HS-27A (cell line): Measurements from ENCODE around the gene ERBB4.
"Not testable (repeated sequence)": the region's sequence is repeated elsewhere in the genome, so short reads cannot be mapped to it uniquely, and the experiment has no call there.

Experiments
- DNase-seq: peaks from one replicate; pipeline ENCODE4 v3.0.0-alpha.2; 2012; ENCODE audit warnings: low read depth, missing footprints

Gene ERBB4

GRCh38 chr2:212528106-212528856, 10.3 kb downstream of the ERBB4 start:
- no peak for DNase-seq

GRCh38 chr2:212526059-212526458, 12.5 kb downstream of the ERBB4 start:
- DNase-seq: no peak

GRCh38 chr2:212523756-212524155, 14.8 kb downstream of the ERBB4 start:
- no peak for DNase-seq

- DNase-seq: no peak
Observed at GRCh38 chr2:212520340-212520739, 18.3 kb downstream of the ERBB4 start.

GRCh38 chr2:212517693-212518092, 20.9 kb downstream of the ERBB4 start:
- DNase-seq: no peak

GRCh38 chr2:212505586-212505985, 33.0 kb downstream of the ERBB4 start:
- no peak for DNase-seq

- no peak for DNase-seq
Observed at GRCh38 chr2:212495046-212495445, 43.6 kb downstream of the ERBB4 start.

GRCh38 chr2:212494418-212495020, 44.1 kb downstream of the ERBB4 start:
- DNase-seq: no peak

- DNase-seq: no peak
Observed at GRCh38 chr2:212489719-212490346, 48.8 kb downstream of the ERBB4 start.

GRCh38 chr2:212488611-212489010, 50.0 kb downstream of the ERBB4 start:
- no peak for DNase-seq

- no peak for DNase-seq
Observed at GRCh38 chr2:212484563-212485080, 54.0 kb downstream of the ERBB4 start.

GRCh38 chr2:212480447-212480846, 58.2 kb downstream of the ERBB4 start:
- DNase-seq: no peak

GRCh38 chr2:212477571-212477970, 61.0 kb downstream of the ERBB4 start:
- DNase-seq: no peak

- no peak for DNase-seq
Observed at GRCh38 chr2:212473211-212473610, 65.4 kb downstream of the ERBB4 start.

- not testable (repeated sequence) for DNase-seq
Observed at GRCh38 chr2:212467551-212467950, 71.1 kb downstream of the ERBB4 start.

GRCh38 chr2:212465456-212465855, 73.1 kb downstream of the ERBB4 start:
- DNase-seq: no peak

GRCh38 chr2:212461708-212462107, 76.9 kb downstream of the ERBB4 start:
- not testable (repeated sequence) for DNase-seq

- DNase-seq: no peak
Observed at GRCh38 chr2:212454149-212454548, 84.5 kb downstream of the ERBB4 start.

GRCh38 chr2:212451786-212452231, 86.8 kb downstream of the ERBB4 start:
- peak; percentile 20 for DNase-seq

- DNase-seq: no peak
Observed at GRCh38 chr2:212448698-212449097, 89.9 kb downstream of the ERBB4 start.

- DNase-seq: no peak
Observed at GRCh38 chr2:212441821-212442220, 96.8 kb downstream of the ERBB4 start.

- no peak for DNase-seq
Observed at GRCh38 chr2:212441141-212441540, 97.5 kb downstream of the ERBB4 start.
